SK-N-DZ (cell line): ENCODE data around the gene COPS7A.

Source experiments
- DNase-seq: peaks from one replicate; pipeline ENCODE4 v3.0.0-alpha.2; 2015; ENCODE audit warnings: low spot score

COPS7A gene

GRCh38 chr12:6750506-6750905 lies 26.7 kb downstream of the COPS7A start:
- DNase-seq = no peak

DNA sequence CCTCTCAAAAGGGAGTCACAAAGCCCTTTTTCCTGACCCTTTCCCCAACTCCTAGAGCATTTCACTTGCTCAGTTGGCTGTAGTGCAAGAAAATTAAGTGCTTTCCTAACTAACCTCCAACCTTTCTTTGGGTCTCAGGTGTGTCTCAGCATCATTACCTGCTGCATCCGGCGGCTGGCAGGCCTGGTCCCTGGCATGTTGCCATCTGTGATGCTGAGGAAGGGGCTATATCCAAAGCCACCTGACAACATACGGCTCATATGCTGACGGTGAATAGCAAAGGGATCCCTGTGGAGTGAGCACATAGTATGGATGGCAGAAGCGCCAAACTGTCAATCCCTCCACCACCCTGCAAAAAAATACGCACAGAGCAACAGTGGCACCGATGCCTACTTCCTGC lies 27.9 kb downstream of the COPS7A start:
- no peak for DNase-seq

DNA sequence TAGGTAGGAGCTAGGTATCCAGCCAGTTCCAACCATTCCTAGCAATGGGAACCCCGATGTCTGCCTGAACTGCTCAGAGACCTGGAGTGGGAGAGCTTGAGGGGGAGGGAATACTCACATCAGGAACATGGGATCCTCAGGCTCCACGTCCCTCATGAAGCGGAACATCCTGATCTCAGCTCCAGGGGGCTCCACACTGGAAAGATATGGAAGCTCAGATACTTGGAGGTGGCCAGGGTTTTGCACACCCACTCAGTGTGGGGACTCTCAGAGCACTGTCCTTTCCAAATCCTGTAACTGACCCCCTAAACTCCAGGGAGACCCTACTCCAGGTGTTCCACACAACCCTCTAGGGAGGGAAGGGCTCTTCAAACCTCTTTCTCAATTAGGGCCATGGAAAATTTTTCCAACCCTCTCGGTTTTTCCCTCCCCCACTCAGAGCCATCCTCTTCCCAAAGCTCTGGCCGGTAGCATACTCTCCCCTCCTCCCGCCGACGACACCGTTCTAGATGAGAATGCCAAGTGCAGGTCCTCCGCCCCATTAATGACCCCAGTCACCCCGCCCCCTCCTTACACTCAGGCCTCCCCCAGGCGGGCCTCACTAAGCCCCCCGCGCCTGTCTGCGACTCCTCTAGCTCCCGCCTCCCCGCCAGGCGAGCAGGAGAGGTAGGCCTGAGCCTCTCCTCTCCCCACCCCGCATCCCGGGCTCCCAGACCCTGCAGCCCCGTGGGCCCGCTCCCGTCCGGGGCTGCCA lies 28.5 kb downstream of the COPS7A start:
- peak; percentile 72 for DNase-seq

DNA sequence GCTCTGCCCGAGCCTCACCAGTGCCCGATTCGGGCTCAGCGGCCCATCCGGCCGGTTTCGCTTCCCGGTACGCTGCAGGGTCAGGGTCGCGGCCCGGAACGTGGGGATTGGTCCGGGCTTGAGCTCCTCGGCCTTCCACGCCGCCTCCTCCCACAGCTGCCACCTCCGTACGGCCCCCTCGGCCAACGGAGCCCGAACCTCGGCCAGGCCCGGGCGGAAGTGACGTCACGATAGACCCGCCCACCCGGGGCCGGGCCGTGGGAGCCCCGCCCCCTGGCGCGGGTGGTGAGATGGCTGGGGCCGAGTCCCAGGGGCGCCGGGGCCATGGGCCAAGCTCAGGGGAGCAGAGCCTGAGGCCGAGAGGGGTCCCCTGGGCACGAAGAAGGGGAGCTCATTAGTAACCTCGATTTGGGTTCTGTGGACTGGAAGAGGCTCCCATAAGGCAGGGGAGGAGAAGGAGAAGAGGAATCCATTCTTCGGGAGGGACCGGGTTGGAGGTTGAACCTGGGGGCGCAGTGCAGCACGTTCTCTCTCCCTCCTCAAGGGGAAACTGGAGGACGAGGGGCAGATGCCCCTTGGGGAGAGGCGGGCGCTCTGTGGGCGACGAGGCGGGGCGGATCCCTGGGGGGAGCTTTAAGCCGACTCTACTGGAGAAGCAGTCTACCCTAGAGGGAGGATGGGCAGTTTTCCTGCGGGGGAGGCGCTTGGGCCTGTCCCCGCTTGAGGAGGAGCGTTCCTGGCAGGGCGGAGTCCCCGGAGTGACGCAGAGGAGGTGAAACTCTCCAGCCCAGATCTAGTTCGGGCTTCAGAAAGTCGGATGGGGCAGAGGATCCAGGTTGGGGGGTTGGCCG lies 29.3 kb downstream of the COPS7A start, which contains the start of gene MLF2:
Gene MLF2 (minus strand): TSS at position 221 of the 851 bp plus-strand sequence. CDS start 807 bp downstream, outside the sequence.
- DNase-seq = peak; percentile 98

- no peak for DNase-seq
These were observed 30.0 kb downstream of the COPS7A start for GRCh38 chr12:6753772-6754356.

GRCh38 chr12:6754411-6754810 lies 30.6 kb downstream of the COPS7A start:
- DNase-seq = no peak

- DNase-seq = no peak
These were observed 33.3 kb downstream of the COPS7A start for GRCh38 chr12:6757028-6757690.

- DNase-seq = peak; percentile 64
These were observed 34.8 kb downstream of the COPS7A start for GRCh38 chr12:6758506-6759095.

- no peak for DNase-seq
These were observed 35.9 kb downstream of the COPS7A start for GRCh38 chr12:6759741-6760140.

DNA sequence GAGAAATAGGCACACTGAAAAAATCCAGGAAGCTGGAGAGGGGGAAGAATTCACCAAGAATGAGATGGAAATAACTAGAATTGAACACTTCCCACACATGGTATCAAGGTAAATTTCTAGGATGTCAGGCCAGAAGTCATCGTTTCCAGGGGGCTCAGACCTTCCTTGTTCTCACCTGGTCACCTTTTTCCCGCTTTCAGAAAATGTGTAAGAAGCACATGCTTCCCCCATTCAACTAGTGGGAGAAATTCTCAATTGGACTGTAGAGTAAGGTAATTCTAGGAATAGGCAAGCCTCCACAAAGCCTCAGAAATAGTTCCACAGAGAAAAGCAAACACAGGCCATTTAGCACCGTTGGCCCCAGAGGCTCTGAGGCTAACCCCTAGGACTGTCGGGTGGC lies 39.5 kb downstream of the COPS7A start:
- DNase-seq = no peak

GRCh38 chr12:6764011-6764828 lies 40.4 kb downstream of the COPS7A start:
- peak; percentile 100 for DNase-seq

- peak; percentile 81 for DNase-seq
These were observed 41.3 kb downstream of the COPS7A start for GRCh38 chr12:6765048-6765633.

DNA sequence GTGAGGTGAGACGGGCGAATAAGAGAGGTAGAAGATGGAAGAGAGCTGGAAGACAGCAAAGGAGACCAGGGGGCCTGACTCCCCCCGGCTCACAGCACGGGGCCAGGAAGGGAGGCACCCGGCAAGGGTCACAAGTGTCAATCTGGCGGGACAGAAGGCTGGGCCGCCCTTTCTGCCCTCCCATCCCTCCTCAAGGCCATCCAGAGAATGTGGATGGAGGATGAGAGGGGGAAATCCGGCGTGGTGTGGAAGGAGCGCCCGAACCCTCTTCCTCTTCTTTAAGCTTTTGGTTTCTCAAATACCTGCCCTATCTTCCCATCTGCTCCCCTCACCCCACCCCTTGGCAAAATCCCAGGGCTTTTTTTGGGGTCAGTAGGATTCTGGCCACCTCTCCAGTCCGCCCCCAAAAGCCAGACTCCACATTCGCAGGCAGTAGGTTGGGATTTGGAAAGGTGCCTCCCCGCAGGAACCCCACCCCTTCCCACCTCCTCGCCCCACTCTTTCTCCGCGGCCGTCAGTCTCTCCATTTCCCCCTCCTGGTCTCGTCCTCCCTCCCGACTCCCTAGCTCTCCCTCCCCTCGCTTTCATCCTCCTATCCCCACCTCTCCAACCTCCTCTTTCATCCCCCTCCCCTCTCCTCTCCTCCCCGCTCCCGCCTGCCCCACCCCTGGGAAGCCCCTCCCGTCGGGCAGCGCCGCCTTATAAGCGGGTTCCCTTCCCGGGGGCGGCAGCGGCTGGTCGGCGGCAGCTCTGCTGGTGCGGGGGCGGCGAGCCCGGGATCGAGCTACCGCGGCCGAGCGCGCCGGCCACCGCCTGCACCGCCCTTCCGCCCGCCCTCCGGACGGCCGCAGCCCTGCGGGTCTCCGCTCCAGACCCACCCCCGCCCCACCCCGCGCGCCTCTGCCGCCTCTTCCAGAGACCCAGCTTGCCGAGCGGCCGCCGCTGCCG lies 42.1 kb downstream of the COPS7A start, which contains the start of gene PTMS:
Gene PTMS (plus strand): TSS at position 730 of the 948 bp plus-strand sequence. CDS start 343 bp downstream, outside the sequence.
- peak; percentile 97 for DNase-seq

- peak; percentile 57 for DNase-seq
These were observed 43.0 kb downstream of the COPS7A start for GRCh38 chr12:6766651-6767349.

- no peak for DNase-seq
These were observed 43.8 kb downstream of the COPS7A start for GRCh38 chr12:6767353-6768319.

GRCh38 chr12:6768437-6768914 lies 44.6 kb downstream of the COPS7A start:
- DNase-seq = no peak

GRCh38 chr12:6768990-6769389 lies 45.1 kb downstream of the COPS7A start:
- DNase-seq = peak; percentile 70
